Thyroid gland (tissue), 4 donors: ENCODE results near the gene PALMD.

Experiments
- CTCF ChIP-seq, 6 experiments: fragments of 200-600 bp in 3 of 6; fragments of 450-650 bp in 3 of 6; sonication (generic) in 3 of 6; IDR thresholded peaks; one replicate each; pipeline ENCODE4 v1.5.1; 2016 to 2019; ENCODE audit warnings: antibody characterized with exemption in 6 of 6, mild to moderate bottlenecking in 2 of 6, inconsistent platforms in 1 of 6, moderate library complexity in 1 of 6
- POLR2A ChIP-seq, 2 donors: fragments of 450-650 bp; IDR thresholded peaks; one replicate each; pipeline ENCODE4 v1.6.1; 2017; ENCODE audit warnings: antibody characterized with exemption in 2 of 2, mild to moderate bottlenecking in 2 of 2, moderate library complexity in 1 of 2

- no peak for TF ChIP-seq CTCF (IDR thresholded peaks at IDR 0.05)
- TF ChIP-seq POLR2A (IDR thresholded peaks at IDR 0.05) = no peak
These were observed 85.5 kb downstream of the PALMD start for GRCh38 chr1:99731384-99731783.
